Gastroesophageal sphincter (tissue), 3 donors: Measurements from ENCODE around the gene IVL.

Experiments
- POLR2A ChIP-seq, 2 donors: fragments of 450-650 bp; IDR thresholded peaks; one replicate each; pipeline ENCODE4 v1.6.1; 2017; ENCODE audit warnings: antibody characterized with exemption in 2 of 2, mild to moderate bottlenecking in 2 of 2, moderate library complexity in 1 of 2
- TF ChIP-seq, protein P1 (sequence below), 4 experiments: fragments of 200-600 bp in 2 of 4; fragments of 450-650 bp in 2 of 4; sonication (generic) in 1 of 4; IDR thresholded peaks; one replicate each; pipeline ENCODE4 v1.5.1; 2017 to 2019; ENCODE audit warnings: antibody characterized with exemption in 4 of 4, mild to moderate bottlenecking in 2 of 4, moderate library complexity in 2 of 4

DNA sequence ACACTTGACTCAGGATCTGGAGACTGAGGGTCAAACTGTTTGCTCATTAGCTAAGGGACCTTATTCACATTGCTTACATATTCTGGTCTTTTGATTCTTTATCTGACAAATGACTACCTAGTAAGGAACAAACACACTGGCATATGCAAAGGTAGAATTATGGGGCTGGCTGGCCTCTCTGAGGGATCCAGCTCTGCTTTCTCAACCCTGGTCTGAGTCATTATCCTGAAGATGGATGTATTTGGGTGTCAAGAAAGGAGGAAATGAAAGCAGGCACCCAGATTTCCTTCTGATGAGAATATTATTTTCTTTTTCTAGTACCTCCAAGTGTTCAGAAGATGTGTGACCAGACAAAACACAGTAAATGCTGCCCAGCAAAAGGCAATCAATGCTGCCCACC lies 24.3 kb upstream of the IVL start:
- TF ChIP-seq, protein P1, sequence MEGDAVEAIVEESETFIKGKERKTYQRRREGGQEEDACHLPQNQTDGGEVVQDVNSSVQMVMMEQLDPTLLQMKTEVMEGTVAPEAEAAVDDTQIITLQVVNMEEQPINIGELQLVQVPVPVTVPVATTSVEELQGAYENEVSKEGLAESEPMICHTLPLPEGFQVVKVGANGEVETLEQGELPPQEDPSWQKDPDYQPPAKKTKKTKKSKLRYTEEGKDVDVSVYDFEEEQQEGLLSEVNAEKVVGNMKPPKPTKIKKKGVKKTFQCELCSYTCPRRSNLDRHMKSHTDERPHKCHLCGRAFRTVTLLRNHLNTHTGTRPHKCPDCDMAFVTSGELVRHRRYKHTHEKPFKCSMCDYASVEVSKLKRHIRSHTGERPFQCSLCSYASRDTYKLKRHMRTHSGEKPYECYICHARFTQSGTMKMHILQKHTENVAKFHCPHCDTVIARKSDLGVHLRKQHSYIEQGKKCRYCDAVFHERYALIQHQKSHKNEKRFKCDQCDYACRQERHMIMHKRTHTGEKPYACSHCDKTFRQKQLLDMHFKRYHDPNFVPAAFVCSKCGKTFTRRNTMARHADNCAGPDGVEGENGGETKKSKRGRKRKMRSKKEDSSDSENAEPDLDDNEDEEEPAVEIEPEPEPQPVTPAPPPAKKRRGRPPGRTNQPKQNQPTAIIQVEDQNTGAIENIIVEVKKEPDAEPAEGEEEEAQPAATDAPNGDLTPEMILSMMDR (IDR thresholded peaks at IDR 0.05), result no peak
- TF ChIP-seq POLR2A (IDR thresholded peaks at IDR 0.05), result no peak
